UCSD-AML1 (cell line): ENCODE measurements around the gene MMP2.

ENCODE experiments used
- DNase-seq: peaks from one replicate; lab custom pipeline; 2025; ENCODE audit not compliant: unreplicated experiment; lab: John Stamatoyannopoulos, UW

Gene MMP2

GRCh38 chr16:55468352-55468990, 10.5 kb upstream of the MMP2 start:
- no peak for DNase-seq

- DNase-seq: no peak
These were observed 9.0 kb upstream of the MMP2 start for GRCh38 chr16:55469821-55470532.

- DNase-seq: no peak
These were observed 8.2 kb upstream of the MMP2 start for GRCh38 chr16:55470533-55471371.

GRCh38 chr16:55471448-55472097, 7.4 kb upstream of the MMP2 start:
- no peak for DNase-seq

GRCh38 chr16:55473587-55473986, 5.4 kb upstream of the MMP2 start:
- no peak for DNase-seq

GRCh38 chr16:55474821-55475220, 4.2 kb upstream of the MMP2 start:
- DNase-seq: no peak

GRCh38 chr16:55475919-55476318, 3.1 kb upstream of the MMP2 start:
- DNase-seq: no peak

GRCh38 chr16:55476625-55477533, 2.1 kb upstream of the MMP2 start:
- DNase-seq: no peak

- no peak for DNase-seq
These were observed 1.3 kb upstream of the MMP2 start for GRCh38 chr16:55477736-55478135.

- no peak for DNase-seq
These were observed 587 bp downstream of the MMP2 start for GRCh38 chr16:55479430-55480140.

- no peak for DNase-seq
These were observed 1.2 kb downstream of the MMP2 start for GRCh38 chr16:55480228-55480655.

GRCh38 chr16:55481023-55481422, 2.0 kb downstream of the MMP2 start:
- no peak for DNase-seq

- DNase-seq: no peak
These were observed 3.1 kb downstream of the MMP2 start for GRCh38 chr16:55482056-55482455.

- DNase-seq: no peak
These were observed 8.2 kb downstream of the MMP2 start for GRCh38 chr16:55487048-55487803.

- DNase-seq: no peak
These were observed 9.3 kb downstream of the MMP2 start for GRCh38 chr16:55488306-55488705.

GRCh38 chr16:55489119-55489955, 10.3 kb downstream of the MMP2 start:
- DNase-seq: no peak

- no peak for DNase-seq
These were observed 10.9 kb downstream of the MMP2 start for GRCh38 chr16:55489956-55490265.

- no peak for DNase-seq
These were observed 11.3 kb downstream of the MMP2 start for GRCh38 chr16:55490301-55490700.
